PFSK-1 (cell line): Measurements from ENCODE around the gene BICD1.

Source experiments
- POLR2AphosphoS5 ChIP-seq: IDR thresholded peaks from 2 replicates; pipeline ENCODE4 v1.6.1; 2012; ENCODE audit warnings: low read depth, mild to moderate bottlenecking, control low read depth, low read length, moderate library complexity
- SIN3A ChIP-seq: IDR thresholded peaks from 2 replicates; pipeline ENCODE4 v1.6.1; 2012; ENCODE audit warnings: mild to moderate bottlenecking, low read length, moderate library complexity, borderline replicate concordance; ENCODE audit not compliant: insufficient read depth
- TF ChIP-seq, protein P1 (sequence below), 2 experiments: IDR thresholded peaks; 2 replicates each; pipeline versions ENCODE4 v1.6.1 to v1.8.0; 2011 to 2012; ENCODE audit warnings: low read depth in 2 of 2, low read length in 2 of 2, control low read depth in 1 of 2, inconsistent platforms in 1 of 2, mild to moderate bottlenecking in 1 of 2, moderate library complexity in 1 of 2; ENCODE audit not compliant: insufficient read depth in 1 of 2

DNA sequence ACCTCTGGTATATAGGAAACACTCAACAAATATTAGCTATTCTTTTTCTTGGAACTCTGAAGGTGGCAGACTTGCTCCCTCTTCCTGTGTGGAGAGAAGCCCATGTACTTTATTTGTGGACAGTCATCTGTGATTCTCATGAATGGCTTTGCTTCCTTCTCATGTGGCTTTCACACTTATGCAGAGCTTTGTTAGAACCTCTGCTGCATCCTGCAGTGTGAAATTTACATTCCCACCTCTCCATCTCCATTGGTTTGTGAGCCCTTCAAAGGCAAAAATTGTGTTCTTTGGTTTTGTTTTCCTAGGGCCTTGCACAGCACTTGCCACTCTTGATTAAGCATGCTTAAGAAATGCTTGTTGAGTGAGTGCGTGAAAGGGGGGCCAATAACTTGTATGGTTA, 51.9 kb downstream of the BICD1 start:
- no peak for TF ChIP-seq POLR2AphosphoS5
- TF ChIP-seq SIN3A = no peak
- TF ChIP-seq, protein P1, sequence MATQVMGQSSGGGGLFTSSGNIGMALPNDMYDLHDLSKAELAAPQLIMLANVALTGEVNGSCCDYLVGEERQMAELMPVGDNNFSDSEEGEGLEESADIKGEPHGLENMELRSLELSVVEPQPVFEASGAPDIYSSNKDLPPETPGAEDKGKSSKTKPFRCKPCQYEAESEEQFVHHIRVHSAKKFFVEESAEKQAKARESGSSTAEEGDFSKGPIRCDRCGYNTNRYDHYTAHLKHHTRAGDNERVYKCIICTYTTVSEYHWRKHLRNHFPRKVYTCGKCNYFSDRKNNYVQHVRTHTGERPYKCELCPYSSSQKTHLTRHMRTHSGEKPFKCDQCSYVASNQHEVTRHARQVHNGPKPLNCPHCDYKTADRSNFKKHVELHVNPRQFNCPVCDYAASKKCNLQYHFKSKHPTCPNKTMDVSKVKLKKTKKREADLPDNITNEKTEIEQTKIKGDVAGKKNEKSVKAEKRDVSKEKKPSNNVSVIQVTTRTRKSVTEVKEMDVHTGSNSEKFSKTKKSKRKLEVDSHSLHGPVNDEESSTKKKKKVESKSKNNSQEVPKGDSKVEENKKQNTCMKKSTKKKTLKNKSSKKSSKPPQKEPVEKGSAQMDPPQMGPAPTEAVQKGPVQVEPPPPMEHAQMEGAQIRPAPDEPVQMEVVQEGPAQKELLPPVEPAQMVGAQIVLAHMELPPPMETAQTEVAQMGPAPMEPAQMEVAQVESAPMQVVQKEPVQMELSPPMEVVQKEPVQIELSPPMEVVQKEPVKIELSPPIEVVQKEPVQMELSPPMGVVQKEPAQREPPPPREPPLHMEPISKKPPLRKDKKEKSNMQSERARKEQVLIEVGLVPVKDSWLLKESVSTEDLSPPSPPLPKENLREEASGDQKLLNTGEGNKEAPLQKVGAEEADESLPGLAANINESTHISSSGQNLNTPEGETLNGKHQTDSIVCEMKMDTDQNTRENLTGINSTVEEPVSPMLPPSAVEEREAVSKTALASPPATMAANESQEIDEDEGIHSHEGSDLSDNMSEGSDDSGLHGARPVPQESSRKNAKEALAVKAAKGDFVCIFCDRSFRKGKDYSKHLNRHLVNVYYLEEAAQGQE (IDR thresholded peaks at IDR 0.05; ENCODE audit: insufficient read depth in 1 of 2, low read depth in 2 of 2, low read length in 2 of 2) = no peak
